DND-41 (cell line): ENCODE measurements around the gene CDKN2B.

Source experiments
- ATAC-seq: fragments of 200-7000 bp; cut with Tn5 transposase; 3 replicates; pipeline ENCODE4 v1.9.1; 2021; ENCODE audit warnings: low read depth; ENCODE audit not compliant: insufficient read depth
- DNase-seq: peaks from one replicate; pipeline ENCODE4 v3.0.0-alpha.2; 2020
- H2AFZ ChIP-seq: 2 replicates; pipeline ENCODE4 v1.6.0; 2012; ENCODE audit warnings: low read depth, low read length
- H3K27ac ChIP-seq: 2 replicates; pipeline ENCODE4 v1.5.1; 2012; ENCODE audit warnings: low read length, inconsistent platforms
- H3K27me3 ChIP-seq: fragments of 200-600 bp; sonication (generic); 2 replicates; pipeline ENCODE4 v1.6.0; 2012; ENCODE audit warnings: low read length, mild to moderate bottlenecking, inconsistent platforms; ENCODE audit not compliant: insufficient read depth, poor library complexity
- H3K36me3 ChIP-seq: 2 replicates; pipeline ENCODE4 v1.5.1; 2012; ENCODE audit warnings: low read length, inconsistent platforms; ENCODE audit not compliant: insufficient read depth
- H3K4me1 ChIP-seq: 2 replicates; pipeline ENCODE4 v1.5.1; 2012; ENCODE audit warnings: mild to moderate bottlenecking, low read length; ENCODE audit not compliant: insufficient read depth
- H3K4me2 ChIP-seq: 2 replicates; pipeline ENCODE4 v1.6.0; 2012; ENCODE audit warnings: mild to moderate bottlenecking, moderate library complexity, low read length, inconsistent platforms; ENCODE audit not compliant: insufficient read depth
- H3K4me3 ChIP-seq, 2 experiments: fragments of 200-600 bp in 1 of 2; shearing (Covaris generic) in 1 of 2; 2 replicates each; pipeline ENCODE4 v1.5.1; 2012 to 2016; ENCODE audit warnings: inconsistent platforms in 2 of 2, low read length in 2 of 2, mild to moderate bottlenecking in 2 of 2, low read depth in 1 of 2, moderate library complexity in 1 of 2
- H3K79me2 ChIP-seq: 2 replicates; pipeline ENCODE4 v1.6.0; 2012; ENCODE audit warnings: low read length, inconsistent platforms; ENCODE audit not compliant: insufficient read depth
- H3K9ac ChIP-seq: 2 replicates; pipeline ENCODE4 v1.6.0; 2012; ENCODE audit warnings: low read depth, mild to moderate bottlenecking, inconsistent platforms, low read length, moderate library complexity
- H3K9me3 ChIP-seq: 2 replicates; pipeline ENCODE4 v1.5.1; 2012; ENCODE audit warnings: low read length, moderate library complexity, mild to moderate bottlenecking, inconsistent platforms; ENCODE audit not compliant: insufficient read depth, severe bottlenecking
- H4K20me1 ChIP-seq: 2 replicates; pipeline ENCODE4 v1.6.0; 2012; ENCODE audit warnings: low read length; ENCODE audit not compliant: insufficient read depth
- CTCF ChIP-seq: IDR thresholded peaks from 2 replicates; pipeline ENCODE4 v1.5.1; 2012; ENCODE audit warnings: borderline replicate concordance, low read length, moderate library complexity, mild to moderate bottlenecking; ENCODE audit not compliant: poor library complexity, severe bottlenecking; ENCODE audit errors: extremely low read depth
- EZH2 ChIP-seq: IDR thresholded peaks from 3 replicates; pipeline ENCODE4 v1.6.1; 2012; ENCODE audit warnings: borderline replicate concordance, low read depth, mild to moderate bottlenecking, moderate library complexity, low read length, inconsistent platforms; ENCODE audit not compliant: severe bottlenecking

Gene CDKN2B

GRCh38 chr9:21969951-21970799, 38.9 kb downstream of the CDKN2B start:
- Histone ChIP-seq H3K4me3 (no peak overlapping the region), H3K4me2 (no peak overlapping the region), H3K9me3 (no peaks in the 10 kb centered on the region), H3K36me3 (peaks cover 67% of the 10 kb centered on the region), H3K79me2 (peaks cover 58% of the 10 kb centered on the region), H3K4me1 (peaks cover 21% of the 10 kb centered on the region), H3K27me3 (no peaks in the 10 kb centered on the region), H4K20me1 (peaks cover 20% of the 10 kb centered on the region), H2AFZ (no peak overlapping the region), H3K27ac (no peak overlapping the region), H3K9ac (no peak overlapping the region)
- no peak for ATAC-seq
- TF ChIP-seq CTCF (no peak), EZH2 (no peak)
- no peak for DNase-seq

GRCh38 chr9:21969011-21969940, 39.8 kb downstream of the CDKN2B start:
- H3K27ac ChIP-seq, result no peak overlapping the region
- peaks cover 21% of the 10 kb centered on the region for H3K4me1 ChIP-seq
- H3K79me2 ChIP-seq, result peaks cover 51% of the 10 kb centered on the region
- DNase-seq (no peak), ATAC-seq (no peak)
- TF ChIP-seq CTCF (no peak), EZH2 (no peak)
- H3K9me3 ChIP-seq, result no peaks in the 10 kb centered on the region
- H3K36me3 ChIP-seq, result peaks cover 67% of the 10 kb centered on the region
- no peak overlapping the region for H3K4me2 ChIP-seq
- H3K27me3 ChIP-seq, result no peaks in the 10 kb centered on the region
- H4K20me1 ChIP-seq, result peaks cover 20% of the 10 kb centered on the region
- no peak overlapping the region for H3K9ac ChIP-seq
- H3K4me3 ChIP-seq, result no peak overlapping the region
- H2AFZ ChIP-seq, result no peak overlapping the region

GRCh38 chr9:21968331-21969010, 40.6 kb downstream of the CDKN2B start:
- TF ChIP-seq EZH2 (no peak), CTCF (no peak)
- Histone ChIP-seq H4K20me1 (peaks cover 20% of the 10 kb centered on the region), H3K9me3 (no peaks in the 10 kb centered on the region), H2AFZ (no peak overlapping the region), H3K27me3 (no peaks in the 10 kb centered on the region), H3K9ac (no peak overlapping the region), H3K27ac (no peak overlapping the region), H3K4me3 (no peak overlapping the region), H3K79me2 (peaks cover 43% of the 10 kb centered on the region), H3K36me3 (peaks cover 67% of the 10 kb centered on the region), H3K4me2 (no peak overlapping the region), H3K4me1 (peaks cover 18% of the 10 kb centered on the region)
- ATAC-seq, result no peak
- no peak for DNase-seq
